ENCODE measurements around the gene AMFR.

Gene AMFR

GRCh38 chr16:56321571-56321970 lies 103.8 kb downstream of the AMFR start:
- no peak overlapping the region for H3K4me3 ChIP-seq (ENCODE audit: low read depth in 1 of 2, low read length in 2 of 2)
- H3K27me3 ChIP-seq (ENCODE audit: control insufficient read depth in 1 of 2, insufficient read depth in 2 of 2, low read length in 2 of 2): no peaks in the 10 kb centered on the region
- H3K4me1 ChIP-seq (ENCODE audit: insufficient read depth, low read length): peaks cover 17% of the 10 kb centered on the region
- peaks cover 5% of the 10 kb centered on the region for H3K36me3 ChIP-seq (ENCODE audit: insufficient read depth, low read length)
- H3K9me3 ChIP-seq (ENCODE audit: low read length): no peaks in the 10 kb centered on the region
- H3K27ac ChIP-seq (ENCODE audit: low read depth, low read length): no peak overlapping the region
- no peak overlapping the region for H3K9ac ChIP-seq (ENCODE audit: low read length)

- H3K27me3 ChIP-seq (ENCODE audit: control insufficient read depth in 1 of 2, insufficient read depth in 2 of 2, low read length in 2 of 2): no peaks in the 10 kb centered on the region
- no peak overlapping the region for H3K4me3 ChIP-seq (ENCODE audit: low read depth in 1 of 2, low read length in 2 of 2)
- no peaks in the 10 kb centered on the region for H3K9me3 ChIP-seq (ENCODE audit: low read length)
- H3K27ac ChIP-seq (ENCODE audit: low read depth, low read length): no peak overlapping the region
- H3K36me3 ChIP-seq (ENCODE audit: insufficient read depth, low read length): peaks cover 5% of the 10 kb centered on the region
- H3K9ac ChIP-seq (ENCODE audit: low read length): no peak overlapping the region
- peaks cover 17% of the 10 kb centered on the region for H3K4me1 ChIP-seq (ENCODE audit: insufficient read depth, low read length)
Measured at GRCh38 chr16:56320811-56321558, 104.4 kb downstream of the AMFR start.

GRCh38 chr16:56320056-56320455 lies 105.3 kb downstream of the AMFR start:
- no peak overlapping the region for H3K9ac ChIP-seq (ENCODE audit: low read length)

GRCh38 chr16:56319376-56319775 lies 106.0 kb downstream of the AMFR start:
- H3K4me1 ChIP-seq (ENCODE audit: insufficient read depth, low read length): peaks cover 17% of the 10 kb centered on the region
- H3K9ac ChIP-seq (ENCODE audit: low read length): no peak overlapping the region
- no peaks in the 10 kb centered on the region for H3K27me3 ChIP-seq (ENCODE audit: control insufficient read depth in 1 of 2, insufficient read depth in 2 of 2, low read length in 2 of 2)
- no peak overlapping the region for H3K27ac ChIP-seq (ENCODE audit: low read depth, low read length)
- H3K4me3 ChIP-seq (ENCODE audit: low read depth in 1 of 2, low read length in 2 of 2): no peak overlapping the region
- H3K9me3 ChIP-seq (ENCODE audit: low read length): no peaks in the 10 kb centered on the region
- H3K36me3 ChIP-seq (ENCODE audit: insufficient read depth, low read length): peaks cover 5% of the 10 kb centered on the region

More at GRCh38 chr16:56320056-56320455, 105.3 kb downstream of the AMFR start:
- Histone ChIP-seq H3K27ac (ENCODE audit: low read depth, low read length) (no peak overlapping the region), H3K4me3 (ENCODE audit: low read depth in 1 of 2, low read length in 2 of 2) (no peak overlapping the region), H3K9me3 (ENCODE audit: low read length) (no peaks in the 10 kb centered on the region), H3K27me3 (ENCODE audit: control insufficient read depth in 1 of 2, insufficient read depth in 2 of 2, low read length in 2 of 2) (no peaks in the 10 kb centered on the region), H3K4me1 (ENCODE audit: insufficient read depth, low read length) (peaks cover 17% of the 10 kb centered on the region), H3K36me3 (ENCODE audit: insufficient read depth, low read length) (peaks cover 5% of the 10 kb centered on the region)

GRCh38 chr16:56318827-56319140 lies 106.6 kb downstream of the AMFR start:
- Histone ChIP-seq H3K36me3 (ENCODE audit: insufficient read depth, low read length) (peaks cover 5% of the 10 kb centered on the region), H3K4me1 (ENCODE audit: insufficient read depth, low read length) (peaks cover 17% of the 10 kb centered on the region), H3K9me3 (ENCODE audit: low read length) (no peaks in the 10 kb centered on the region), H3K27me3 (ENCODE audit: control insufficient read depth in 1 of 2, insufficient read depth in 2 of 2, low read length in 2 of 2) (no peaks in the 10 kb centered on the region), H3K27ac (ENCODE audit: low read depth, low read length) (no peak overlapping the region), H3K9ac (ENCODE audit: low read length) (no peak overlapping the region), H3K4me3 (ENCODE audit: low read depth in 1 of 2, low read length in 2 of 2) (no peak overlapping the region)

- Histone ChIP-seq H3K4me1 (ENCODE audit: insufficient read depth, low read length) (peaks cover 17% of the 10 kb centered on the region), H3K27me3 (ENCODE audit: control insufficient read depth in 1 of 2, insufficient read depth in 2 of 2, low read length in 2 of 2) (no peaks in the 10 kb centered on the region), H3K9ac (ENCODE audit: low read length) (no peak overlapping the region), H3K36me3 (ENCODE audit: insufficient read depth, low read length) (peaks cover 5% of the 10 kb centered on the region), H3K9me3 (ENCODE audit: low read length) (no peaks in the 10 kb centered on the region), H3K27ac (ENCODE audit: low read depth, low read length) (peak overlapping the region; percentile 63), H3K4me3 (ENCODE audit: low read depth in 1 of 2, low read length in 2 of 2) (peak overlapping the region; percentile 11 to 29)
Measured at GRCh38 chr16:56317998-56318826, 107.1 kb downstream of the AMFR start.

- Histone ChIP-seq H3K4me1 (ENCODE audit: insufficient read depth, low read length) (peaks cover 17% of the 10 kb centered on the region), H3K36me3 (ENCODE audit: insufficient read depth, low read length) (peaks cover 5% of the 10 kb centered on the region), H3K9ac (ENCODE audit: low read length) (no peak overlapping the region), H3K9me3 (ENCODE audit: low read length) (no peaks in the 10 kb centered on the region), H3K27ac (ENCODE audit: low read depth, low read length) (peak overlapping the region; percentile 7), H3K27me3 (ENCODE audit: control insufficient read depth in 1 of 2, insufficient read depth in 2 of 2, low read length in 2 of 2) (no peaks in the 10 kb centered on the region), H3K4me3 (ENCODE audit: low read depth in 1 of 2, low read length in 2 of 2) (no peak overlapping the region)
Measured at GRCh38 chr16:56316545-56316944, 108.8 kb downstream of the AMFR start.

- Histone ChIP-seq H3K27me3 (ENCODE audit: control insufficient read depth in 1 of 2, insufficient read depth in 2 of 2, low read length in 2 of 2) (no peaks in the 10 kb centered on the region), H3K9ac (ENCODE audit: low read length) (no peak overlapping the region), H3K36me3 (ENCODE audit: insufficient read depth, low read length) (peaks cover 5% of the 10 kb centered on the region), H3K4me1 (ENCODE audit: insufficient read depth, low read length) (peaks cover 17% of the 10 kb centered on the region), H3K9me3 (ENCODE audit: low read length) (no peaks in the 10 kb centered on the region), H3K4me3 (ENCODE audit: low read depth in 1 of 2, low read length in 2 of 2) (no peak overlapping the region), H3K27ac (ENCODE audit: low read depth, low read length) (no peak overlapping the region)
Measured at GRCh38 chr16:56315955-56316354, 109.4 kb downstream of the AMFR start.

- H3K27me3 ChIP-seq (ENCODE audit: control insufficient read depth in 1 of 2, insufficient read depth in 2 of 2, low read length in 2 of 2): no peaks in the 10 kb centered on the region
- H3K27ac ChIP-seq (ENCODE audit: low read depth, low read length): no peak overlapping the region
- H3K4me3 ChIP-seq (ENCODE audit: low read depth in 1 of 2, low read length in 2 of 2): no peak overlapping the region
- H3K9me3 ChIP-seq (ENCODE audit: low read length): no peaks in the 10 kb centered on the region
- H3K9ac ChIP-seq (ENCODE audit: low read length): no peak overlapping the region
- H3K4me1 ChIP-seq (ENCODE audit: insufficient read depth, low read length): peaks cover 17% of the 10 kb centered on the region
- H3K36me3 ChIP-seq (ENCODE audit: insufficient read depth, low read length): no peaks in the 10 kb centered on the region
Measured at GRCh38 chr16:56314244-56314850, 111.0 kb downstream of the AMFR start.

- Histone ChIP-seq H3K4me3 (ENCODE audit: low read depth in 1 of 2, low read length in 2 of 2) (no peak overlapping the region), H3K9ac (ENCODE audit: low read length) (no peak overlapping the region), H3K27ac (ENCODE audit: low read depth, low read length) (no peak overlapping the region), H3K4me1 (ENCODE audit: insufficient read depth, low read length) (peaks cover under 1% of the 10 kb centered on the region), H3K9me3 (ENCODE audit: low read length) (no peaks in the 10 kb centered on the region), H3K36me3 (ENCODE audit: insufficient read depth, low read length) (no peaks in the 10 kb centered on the region), H3K27me3 (ENCODE audit: control insufficient read depth in 1 of 2, insufficient read depth in 2 of 2, low read length in 2 of 2) (no peaks in the 10 kb centered on the region)
Measured at GRCh38 chr16:56312556-56312955, 112.8 kb downstream of the AMFR start.

- no peaks in the 10 kb centered on the region for H3K27me3 ChIP-seq (ENCODE audit: control insufficient read depth in 1 of 2, insufficient read depth in 2 of 2, low read length in 2 of 2)
- no peak overlapping the region for H3K4me3 ChIP-seq (ENCODE audit: low read depth in 1 of 2, low read length in 2 of 2)
- no peaks in the 10 kb centered on the region for H3K36me3 ChIP-seq (ENCODE audit: insufficient read depth, low read length)
- no peak overlapping the region for H3K27ac ChIP-seq (ENCODE audit: low read depth, low read length)
- no peak overlapping the region for H3K9ac ChIP-seq (ENCODE audit: low read length)
- no peaks in the 10 kb centered on the region for H3K4me1 ChIP-seq (ENCODE audit: insufficient read depth, low read length)
- H3K9me3 ChIP-seq (ENCODE audit: low read length): no peaks in the 10 kb centered on the region
Measured at GRCh38 chr16:56312028-56312300, 113.4 kb downstream of the AMFR start.

All from muscle layer of colon (tissue), 2 donors.